ENCODE results near the gene ZFX.
"Not testable (repeated sequence)": the region's sequence is repeated elsewhere in the genome, so short reads cannot be mapped to it uniquely, and the experiment has no call there.

The ZFX gene

DNA sequence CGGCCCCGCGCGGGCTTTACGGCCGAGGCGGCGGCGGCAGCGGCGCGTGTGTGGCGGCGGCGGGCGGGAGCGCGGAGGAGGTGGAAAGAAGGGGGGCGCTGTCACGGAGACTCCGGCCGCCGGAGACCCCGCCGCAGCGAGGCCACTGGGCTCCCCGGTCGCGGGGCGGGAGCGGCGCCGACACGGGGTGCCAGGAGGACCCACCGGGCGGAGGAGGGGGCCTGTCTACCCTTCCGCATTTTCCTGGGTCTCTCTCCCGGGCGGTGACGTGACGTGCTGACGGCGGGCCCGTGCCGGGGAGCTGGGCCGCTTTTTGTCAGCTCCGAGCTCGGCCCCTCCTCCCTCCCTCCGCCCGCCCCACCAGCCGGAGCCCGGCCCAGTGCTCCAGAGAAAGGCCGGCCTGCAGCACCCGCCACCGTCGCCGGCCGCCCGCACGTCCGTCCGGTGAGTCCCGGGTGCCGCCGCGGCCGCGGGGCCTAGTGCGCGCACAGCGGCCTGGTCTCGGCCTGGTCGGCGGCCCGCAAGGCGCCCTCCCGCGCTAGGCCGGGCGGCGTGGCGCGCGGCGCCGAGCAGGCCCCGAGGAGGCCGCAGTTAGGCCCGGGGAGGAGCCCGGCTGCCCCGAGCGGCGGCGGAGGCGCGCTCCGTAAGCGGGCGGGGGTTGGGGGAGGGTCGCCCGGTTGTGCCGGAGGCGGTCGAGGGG, at the start of gene ZFX:
TSS of gene ZFX (plus strand) at position 379 of the 700 bp plus-strand sequence. CDS start 23,014 bp downstream, outside the sequence.
- DNase-seq (ENCODE audit: low read depth): peak; percentile 66

GRCh38 chrX:24100713-24101112, 48.8 kb upstream of the ZFX start:
- DNase-seq (ENCODE audit: low read depth): no peak

DNA sequence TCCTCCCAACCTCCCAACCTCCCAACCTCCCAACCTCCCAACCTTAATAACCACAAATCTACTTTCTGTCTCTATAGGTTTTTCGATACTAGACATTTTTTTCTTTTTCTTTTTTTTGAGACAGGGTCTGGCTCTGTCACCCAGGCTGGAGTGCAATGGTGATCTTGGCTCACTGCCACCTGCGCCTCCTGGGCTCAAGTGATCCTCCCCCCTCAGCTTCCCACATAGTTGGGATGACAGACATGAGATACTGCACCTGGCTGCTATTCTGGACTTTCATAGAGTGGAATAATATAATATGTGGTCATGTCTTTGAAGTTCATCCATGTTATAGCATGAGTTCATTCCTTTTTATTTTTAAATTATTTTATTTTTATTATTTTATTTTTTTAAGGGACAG, 39.5 kb upstream of the ZFX start:
- no peak for DNase-seq (ENCODE audit: low read depth)

GRCh38 chrX:24113181-24113580, 36.3 kb upstream of the ZFX start:
- DNase-seq (ENCODE audit: low read depth): no peak

DNA sequence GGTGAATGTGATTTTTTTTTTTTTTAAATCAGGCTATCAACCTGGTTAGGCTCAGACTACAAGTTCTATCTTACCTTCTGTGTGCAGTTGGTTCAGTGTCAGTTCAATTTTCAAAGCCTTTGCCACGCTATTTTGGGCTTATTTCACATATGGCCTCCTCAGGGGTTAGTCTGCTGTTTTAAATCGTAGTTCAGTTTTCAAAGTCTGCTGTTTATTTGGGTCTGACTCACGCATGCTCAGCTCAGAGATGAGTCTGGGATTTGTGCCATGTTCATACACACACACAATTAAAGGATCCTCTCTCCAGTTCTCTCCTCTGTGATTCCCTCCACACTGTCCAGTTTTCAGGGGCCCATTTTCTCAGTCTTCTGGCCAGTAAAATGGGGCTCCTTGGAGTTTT, 32.3 kb upstream of the ZFX start:
- no peak for DNase-seq (ENCODE audit: low read depth)

GRCh38 chrX:24124244-24124799, 25.2 kb upstream of the ZFX start:
- DNase-seq (ENCODE audit: low read depth): no peak

DNA sequence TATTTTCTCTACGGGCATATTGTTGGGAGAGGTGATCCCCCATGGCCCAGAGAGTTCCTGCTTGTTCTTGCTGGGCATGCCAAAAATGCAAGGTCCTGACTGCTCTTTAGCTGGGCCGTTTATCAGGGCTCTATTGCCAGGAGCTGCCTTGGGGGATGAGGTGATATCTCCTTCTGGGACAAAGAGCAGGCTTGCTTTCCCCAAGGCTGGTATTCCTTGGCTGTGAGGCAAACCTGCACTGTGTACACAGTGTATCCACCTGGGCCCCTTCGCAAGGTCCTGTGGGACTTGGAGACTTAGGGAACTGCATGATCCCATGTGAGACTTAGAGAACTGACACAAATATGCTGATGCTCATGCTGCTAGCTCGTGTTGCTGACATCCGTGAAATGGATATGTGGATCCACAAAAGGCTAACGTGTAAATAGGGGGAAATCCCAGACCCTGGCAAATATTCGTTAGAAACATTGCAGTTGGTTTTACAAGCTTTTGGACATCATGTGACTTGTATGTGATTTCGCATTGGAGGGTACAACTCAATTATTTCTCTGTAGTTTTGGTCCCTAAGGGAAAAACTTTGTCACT, 24.4 kb upstream of the ZFX start:
- DNase-seq (ENCODE audit: low read depth): no peak

DNA sequence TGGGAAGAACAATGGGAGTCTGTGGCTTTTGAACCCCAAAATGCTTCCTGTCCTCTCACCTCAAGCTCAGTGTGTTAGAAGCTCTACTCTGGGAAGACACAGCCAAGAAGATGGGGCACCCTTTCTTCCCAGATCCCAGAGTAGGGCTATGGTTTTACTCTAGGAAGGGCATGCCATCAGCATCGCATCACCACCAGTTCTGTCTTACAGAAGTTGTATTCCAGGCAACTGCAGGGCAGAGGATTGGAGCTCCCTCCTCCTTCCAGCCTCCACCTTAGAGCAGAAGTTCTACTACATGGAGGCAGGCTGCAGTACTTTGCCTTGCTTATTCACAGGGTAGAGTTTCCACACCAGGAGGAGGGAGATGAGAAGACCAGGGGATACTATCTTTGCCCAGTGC, 18.1 kb upstream of the ZFX start:
- no peak for DNase-seq (ENCODE audit: low read depth)

DNA sequence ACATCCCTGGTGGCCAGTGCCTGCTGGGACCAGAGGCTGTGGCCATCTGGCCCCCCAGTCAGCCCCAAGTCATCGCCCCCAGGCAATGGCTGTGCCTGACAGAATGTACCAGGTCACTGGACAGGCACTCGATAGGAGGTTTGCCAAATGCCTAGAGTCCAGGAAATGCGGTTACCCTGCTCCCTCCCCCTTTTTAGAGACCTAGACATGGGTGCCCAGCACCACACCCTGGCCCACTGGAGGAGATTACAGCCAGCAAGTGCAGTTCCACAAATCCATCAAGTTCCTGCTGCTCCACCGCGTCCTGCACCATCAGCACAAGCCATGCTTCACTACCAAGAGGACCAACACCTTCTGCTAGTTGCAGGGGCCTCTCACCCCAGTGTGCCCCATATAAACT, 16.2 kb upstream of the ZFX start:
- no peak for DNase-seq (ENCODE audit: low read depth)

DNA sequence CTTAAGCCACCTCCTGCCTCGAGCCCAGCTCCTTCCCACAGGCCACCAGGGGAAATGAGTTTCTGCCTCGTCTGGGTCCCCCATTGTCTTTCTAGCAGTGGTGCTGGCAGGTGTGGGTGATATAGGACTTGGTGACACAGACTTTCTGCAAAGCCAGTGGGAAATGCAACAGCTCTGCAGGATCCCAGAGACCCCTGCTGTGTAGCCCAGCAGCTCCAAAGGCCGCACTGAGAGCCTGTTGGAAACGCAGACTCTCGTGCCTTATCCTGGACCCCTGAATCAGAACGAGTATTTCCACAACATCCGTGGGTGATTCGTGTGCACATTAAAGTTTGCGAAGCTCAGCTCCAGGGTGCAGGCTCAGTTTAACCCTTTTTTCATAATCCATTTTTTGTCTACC, 13.8 kb upstream of the ZFX start:
- DNase-seq (ENCODE audit: low read depth): not testable (repeated sequence)

GRCh38 chrX:24137192-24137591, 12.3 kb upstream of the ZFX start:
- no peak for DNase-seq (ENCODE audit: low read depth)

DNA sequence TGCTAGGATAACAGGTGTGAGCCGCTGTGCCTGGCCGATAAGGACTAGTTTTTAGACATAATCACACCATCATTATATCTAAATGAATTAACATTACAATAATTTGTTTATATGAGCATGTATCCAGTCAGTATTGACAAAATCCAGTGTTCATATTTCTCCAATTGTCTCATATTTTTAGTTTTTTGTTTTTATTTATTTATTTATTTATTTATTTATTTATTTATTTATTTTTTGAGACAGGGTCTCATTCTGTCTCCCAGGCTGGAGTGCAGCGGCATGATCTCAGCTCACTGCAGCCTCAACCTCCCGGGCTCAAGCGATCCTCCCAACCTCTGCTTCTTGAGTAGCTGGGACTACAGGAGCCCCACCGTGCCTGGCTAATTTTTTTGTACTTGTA, 5.5 kb upstream of the ZFX start:
- not testable (repeated sequence) for DNase-seq (ENCODE audit: low read depth)

- DNase-seq (ENCODE audit: low read depth): no peak
Measured at GRCh38 chrX:24144528-24144927, 5.0 kb upstream of the ZFX start.

- no peak for DNase-seq (ENCODE audit: low read depth)
Measured at GRCh38 chrX:24145303-24146186, 4.0 kb upstream of the ZFX start.

- no peak for DNase-seq (ENCODE audit: low read depth)
Measured at GRCh38 chrX:24146283-24146949, 3.1 kb upstream of the ZFX start.

DNA sequence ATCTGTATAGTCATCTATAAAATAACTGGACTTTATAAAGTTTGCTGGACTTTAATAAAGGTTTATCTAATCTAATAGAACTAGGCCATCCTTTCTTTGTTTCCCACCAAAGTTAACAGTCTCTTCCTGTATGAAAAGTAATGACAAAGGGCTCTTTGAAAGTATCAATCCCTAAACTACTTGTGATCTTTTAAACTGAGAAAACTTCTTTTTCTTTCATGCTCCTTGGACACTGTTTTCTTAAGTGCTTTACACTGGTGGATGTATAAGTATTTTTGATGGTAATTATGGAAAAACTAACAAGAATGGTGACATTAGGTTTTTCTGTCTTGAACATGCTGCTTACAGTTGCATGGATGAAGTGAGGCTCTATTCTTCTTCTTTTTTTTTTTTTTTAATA, 2.4 kb upstream of the ZFX start:
- DNase-seq (ENCODE audit: low read depth): no peak

DNA sequence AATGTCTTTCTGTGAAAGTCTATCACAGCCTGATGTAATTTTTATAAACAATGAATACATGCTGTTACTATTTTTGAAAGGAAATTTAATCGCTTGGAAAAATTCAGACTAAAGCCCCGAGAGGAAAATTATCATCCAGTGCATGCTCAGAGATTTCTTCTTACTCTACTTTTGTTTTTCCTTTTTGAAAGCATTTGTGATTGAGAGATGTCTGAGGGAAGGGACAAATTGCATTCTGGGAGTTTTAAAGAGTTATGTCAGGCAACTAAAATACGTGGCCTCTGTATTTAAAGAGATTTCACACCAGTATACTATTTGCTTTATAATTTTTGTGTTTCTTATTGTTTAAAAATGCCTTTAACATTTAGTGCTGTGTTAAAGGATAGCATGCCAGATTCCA, 1.4 kb upstream of the ZFX start:
- no peak for DNase-seq (ENCODE audit: low read depth)

DNA sequence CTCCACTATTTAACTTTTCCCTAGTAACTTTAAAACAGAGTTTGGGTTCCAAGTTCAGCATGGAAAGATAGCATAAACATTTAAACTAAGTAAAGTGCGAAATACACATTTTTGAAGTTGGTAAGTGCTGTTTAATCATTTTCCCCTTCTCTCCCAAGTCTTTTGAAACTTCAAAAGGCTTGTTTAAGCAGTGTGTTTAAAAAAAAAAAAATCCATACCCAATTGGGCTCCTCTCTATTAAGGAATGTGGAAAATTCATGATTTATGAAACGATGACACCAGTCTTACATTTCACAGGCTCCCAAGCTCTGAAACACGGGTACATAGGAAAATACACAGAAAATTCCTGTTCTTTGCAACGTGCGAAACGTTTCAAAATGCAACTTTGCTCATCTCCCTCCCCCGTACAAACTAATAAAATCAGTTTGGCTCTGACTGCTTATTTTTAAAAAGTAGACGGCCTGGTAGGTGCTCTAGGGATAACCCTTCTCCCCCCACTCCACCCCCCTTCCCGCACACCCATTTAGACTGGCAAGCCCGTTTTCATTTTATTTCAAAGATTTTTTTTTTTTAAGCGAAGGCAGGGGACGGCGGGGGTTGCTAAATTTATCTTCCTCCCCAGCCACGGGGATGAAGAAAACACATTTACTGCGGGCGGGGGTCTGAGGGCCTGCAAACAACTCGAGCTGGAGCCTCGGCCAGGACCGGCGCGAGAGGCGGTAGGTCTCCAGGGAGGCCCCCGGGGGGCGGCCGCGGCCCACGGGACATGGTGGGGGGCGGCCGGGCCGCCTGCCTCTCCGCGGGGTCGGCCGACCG, 786 bp upstream of the ZFX start:
- no peak for DNase-seq (ENCODE audit: low read depth)

DNA sequence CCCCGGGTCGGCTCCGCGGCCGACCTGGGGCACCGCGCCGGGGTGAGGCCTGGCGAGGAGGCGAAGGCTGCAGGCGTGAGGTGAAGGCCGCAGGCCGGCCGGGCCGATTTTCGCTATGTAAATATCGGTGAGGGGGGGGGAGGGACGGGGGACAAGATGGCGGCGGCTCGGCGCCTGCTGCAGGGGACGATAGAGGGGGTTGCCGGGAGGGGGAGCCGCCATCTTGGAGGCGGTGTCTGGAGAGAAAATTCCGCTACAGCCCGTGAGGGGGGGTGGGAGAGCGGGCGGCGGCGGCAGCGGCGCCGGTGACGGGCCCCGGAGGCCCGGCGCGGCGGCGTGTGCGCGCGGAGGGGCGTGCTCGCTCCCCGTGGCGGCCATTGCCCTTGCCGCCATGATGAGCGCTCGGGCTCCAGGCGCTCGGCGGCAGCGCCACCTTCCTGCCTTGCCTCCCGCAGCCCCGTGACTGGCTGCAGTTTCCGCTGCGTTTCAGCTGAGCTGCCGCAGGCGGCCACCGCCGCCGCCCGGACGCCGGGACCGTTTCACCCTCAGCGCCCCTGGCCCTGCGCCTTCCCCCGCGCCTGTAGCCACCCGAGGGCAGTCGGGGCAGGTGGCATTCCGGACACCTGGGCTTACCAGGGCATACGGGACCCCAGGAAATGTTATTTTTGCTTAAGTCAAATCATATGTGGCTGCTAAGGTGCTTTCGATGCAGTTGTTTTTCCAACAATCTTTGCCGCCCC, 692 bp downstream of the ZFX start:
- DNase-seq (ENCODE audit: low read depth): peak; percentile 90

GRCh38 chrX:24150898-24151297, 1.4 kb downstream of the ZFX start:
- DNase-seq (ENCODE audit: low read depth): no peak

GRCh38 chrX:24151513-24151912, 2.0 kb downstream of the ZFX start:
- no peak for DNase-seq (ENCODE audit: low read depth)

All from T-helper 22 cell (primary cell).